Measurements from ENCODE around the gene ADCY1.

Gene ADCY1

GRCh38 chr7:45584261-45585210 is 10.4 kb downstream of the ADCY1 start:
- TF ChIP-seq GATA2 (IDR thresholded peaks at IDR 0.05; ENCODE audit: low read depth, low read length) (no peak), GATA3 (IDR thresholded peaks at IDR 0.05; ENCODE audit: low read depth, low read length) (no peak)

- TF ChIP-seq GATA2 (IDR thresholded peaks at IDR 0.05; ENCODE audit: low read depth, low read length) (no peak), GATA3 (IDR thresholded peaks at IDR 0.05; ENCODE audit: low read depth, low read length) (no peak)
These were observed 11.5 kb downstream of the ADCY1 start for GRCh38 chr7:45585628-45586027.

DNA sequence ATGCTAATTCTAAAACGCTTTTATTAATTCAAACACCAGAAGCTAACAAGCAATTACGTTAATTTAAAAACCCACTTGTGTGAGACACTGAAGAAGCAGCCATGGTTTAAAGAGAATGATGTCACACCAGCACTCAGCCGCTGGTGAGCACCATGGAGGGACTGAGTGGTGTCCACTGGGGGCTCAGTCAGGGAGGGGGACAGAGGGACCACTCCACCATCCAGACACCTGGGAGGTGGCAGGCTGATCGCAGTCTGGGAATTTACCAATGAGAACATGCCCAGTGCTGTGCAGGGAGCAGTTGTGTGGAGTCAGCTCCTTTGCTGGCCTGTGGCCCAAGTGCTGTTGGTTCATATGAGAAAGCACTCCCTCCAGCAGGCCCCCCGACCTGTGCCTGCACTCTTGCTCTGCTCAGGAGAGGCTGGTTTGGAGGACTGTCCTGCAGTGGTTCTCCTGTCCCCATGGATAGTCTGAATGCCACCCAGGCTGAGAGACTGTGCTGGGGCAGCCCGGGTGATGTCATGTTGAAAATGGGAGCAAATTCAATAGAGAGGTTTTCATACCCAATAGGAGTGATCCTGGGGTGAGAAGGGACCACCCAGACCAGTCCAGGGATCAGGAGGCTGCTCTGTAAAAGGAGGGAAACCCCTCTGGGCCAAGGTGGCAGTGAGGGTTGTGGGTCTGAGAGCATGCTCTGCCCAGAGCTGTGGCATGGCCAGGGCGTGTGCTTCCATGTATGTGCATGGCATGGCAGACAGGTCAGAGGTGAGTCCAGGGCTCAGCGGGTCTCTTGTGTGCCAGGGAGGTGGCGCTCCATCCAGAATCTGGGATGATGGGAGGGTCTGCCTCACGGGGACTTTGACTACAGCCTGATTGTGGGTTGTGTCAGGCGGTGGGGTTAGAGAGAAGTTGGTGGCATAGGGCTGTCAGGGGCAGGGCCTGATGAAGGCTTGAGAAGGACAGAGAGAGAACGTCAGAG is 12.7 kb downstream of the ADCY1 start:
- TF ChIP-seq GATA3 (IDR thresholded peaks at IDR 0.05; ENCODE audit: low read depth, low read length) (no peak), GATA2 (IDR thresholded peaks at IDR 0.05; ENCODE audit: low read depth, low read length) (no peak)

GRCh38 chr7:45588466-45588865 is 14.3 kb downstream of the ADCY1 start:
- TF ChIP-seq GATA2 (IDR thresholded peaks at IDR 0.05; ENCODE audit: low read depth, low read length) (no peak), GATA3 (IDR thresholded peaks at IDR 0.05; ENCODE audit: low read depth, low read length) (no peak)

DNA sequence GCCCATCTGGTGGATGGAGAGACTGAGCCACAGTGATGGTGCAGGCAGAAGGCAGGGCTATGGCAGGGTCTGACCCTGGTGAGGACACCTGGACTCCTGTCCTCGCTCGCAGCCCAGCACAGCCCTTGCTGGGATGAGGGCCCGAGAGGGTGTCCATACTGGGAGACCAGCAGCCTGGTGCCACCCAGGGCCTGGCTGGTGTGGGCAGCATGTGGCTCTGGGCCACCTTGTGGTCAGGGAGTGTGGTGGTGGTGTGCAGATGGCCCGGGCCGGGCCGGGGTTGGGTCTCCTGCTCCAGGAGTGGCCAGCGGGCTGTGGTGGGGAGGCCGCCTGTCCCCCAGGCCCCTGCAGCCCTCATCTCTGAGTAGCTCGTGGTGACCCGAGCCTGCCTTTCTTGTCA is 14.9 kb downstream of the ADCY1 start:
- no peak for TF ChIP-seq GATA2 (IDR thresholded peaks at IDR 0.05; ENCODE audit: low read depth, low read length)
- no peak for TF ChIP-seq GATA3 (IDR thresholded peaks at IDR 0.05; ENCODE audit: low read depth, low read length)

- TF ChIP-seq GATA3 (IDR thresholded peaks at IDR 0.05; ENCODE audit: low read depth, low read length), result no peak
- no peak for TF ChIP-seq GATA2 (IDR thresholded peaks at IDR 0.05; ENCODE audit: low read depth, low read length)
These were observed 15.9 kb downstream of the ADCY1 start for GRCh38 chr7:45589915-45590678.

- TF ChIP-seq GATA3 (IDR thresholded peaks at IDR 0.05; ENCODE audit: low read depth, low read length) (no peak), GATA2 (IDR thresholded peaks at IDR 0.05; ENCODE audit: low read depth, low read length) (no peak)
These were observed 16.5 kb downstream of the ADCY1 start for GRCh38 chr7:45590679-45591057.

DNA sequence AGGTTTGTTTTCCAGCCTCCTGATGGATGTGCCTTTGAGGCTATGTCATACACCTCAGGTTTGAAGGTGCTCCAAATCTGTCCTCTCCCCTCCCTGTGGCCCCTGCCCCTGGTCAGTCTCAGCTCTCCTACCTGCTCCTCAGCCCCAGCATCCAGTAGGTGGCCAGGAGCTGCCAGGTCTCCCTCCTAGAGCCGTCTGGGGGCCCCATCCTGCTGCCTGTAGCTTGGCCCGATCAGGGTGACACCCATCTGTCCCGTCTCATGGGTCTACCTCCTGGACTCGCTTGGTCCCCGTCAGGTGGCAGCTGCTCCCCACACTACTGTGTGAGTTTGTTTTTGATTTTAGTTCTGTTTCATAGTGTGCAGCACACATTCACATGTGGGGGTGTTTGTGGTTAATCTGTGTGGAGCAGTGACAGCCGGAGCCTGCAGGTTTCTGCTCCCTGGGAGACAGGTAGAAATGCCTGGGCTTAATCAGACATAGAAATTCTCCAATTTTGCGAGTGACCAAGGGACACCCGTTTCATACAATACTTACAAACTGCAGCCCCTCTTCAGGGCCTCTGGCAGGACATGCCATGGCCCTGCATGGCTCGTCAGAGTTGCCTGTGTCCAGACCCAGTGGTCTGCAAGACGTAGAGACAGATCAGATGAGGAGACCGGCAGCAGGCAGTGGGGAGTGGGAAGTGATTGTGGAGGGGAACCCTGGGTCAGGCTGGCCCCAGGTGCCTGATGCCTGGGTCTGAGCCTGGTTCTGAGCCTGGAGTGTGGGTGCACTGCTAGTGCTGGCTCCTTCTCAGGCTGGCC is 17.1 kb downstream of the ADCY1 start:
- TF ChIP-seq GATA2 (IDR thresholded peaks at IDR 0.05; ENCODE audit: low read depth, low read length) (no peak), GATA3 (IDR thresholded peaks at IDR 0.05; ENCODE audit: low read depth, low read length) (no peak)

GRCh38 chr7:45592230-45592991 is 18.2 kb downstream of the ADCY1 start:
- TF ChIP-seq GATA2 (IDR thresholded peaks at IDR 0.05; ENCODE audit: low read depth, low read length), result no peak
- no peak for TF ChIP-seq GATA3 (IDR thresholded peaks at IDR 0.05; ENCODE audit: low read depth, low read length)

DNA sequence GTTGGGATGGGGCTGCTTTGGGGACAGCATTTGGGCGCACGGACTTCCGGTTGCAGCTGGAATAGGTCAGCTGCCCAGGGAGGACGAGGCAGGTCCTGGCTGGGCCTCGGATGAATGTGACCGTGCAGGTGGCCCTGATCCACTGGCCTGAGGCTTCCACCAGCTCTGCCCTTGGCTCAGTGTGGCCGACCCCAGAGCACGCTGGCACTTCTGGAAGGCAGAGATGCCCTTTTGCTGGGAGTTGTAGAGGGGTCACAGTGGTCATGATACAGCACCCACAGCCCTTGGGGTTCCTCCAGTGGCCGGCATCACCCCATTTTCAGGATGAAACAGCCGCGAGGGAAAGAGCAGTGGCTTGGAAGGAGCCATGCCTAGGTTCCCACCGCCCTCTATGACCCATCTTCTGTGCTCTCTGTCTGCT is 19.0 kb downstream of the ADCY1 start:
- TF ChIP-seq GATA2 (IDR thresholded peaks at IDR 0.05; ENCODE audit: low read depth, low read length) (no peak), GATA3 (IDR thresholded peaks at IDR 0.05; ENCODE audit: low read depth, low read length) (no peak)

GRCh38 chr7:45593877-45594276 is 19.7 kb downstream of the ADCY1 start:
- TF ChIP-seq GATA2 (IDR thresholded peaks at IDR 0.05; ENCODE audit: low read depth, low read length), result no peak
- no peak for TF ChIP-seq GATA3 (IDR thresholded peaks at IDR 0.05; ENCODE audit: low read depth, low read length)
